Measurements from ENCODE around the gene RHOG.

DNA sequence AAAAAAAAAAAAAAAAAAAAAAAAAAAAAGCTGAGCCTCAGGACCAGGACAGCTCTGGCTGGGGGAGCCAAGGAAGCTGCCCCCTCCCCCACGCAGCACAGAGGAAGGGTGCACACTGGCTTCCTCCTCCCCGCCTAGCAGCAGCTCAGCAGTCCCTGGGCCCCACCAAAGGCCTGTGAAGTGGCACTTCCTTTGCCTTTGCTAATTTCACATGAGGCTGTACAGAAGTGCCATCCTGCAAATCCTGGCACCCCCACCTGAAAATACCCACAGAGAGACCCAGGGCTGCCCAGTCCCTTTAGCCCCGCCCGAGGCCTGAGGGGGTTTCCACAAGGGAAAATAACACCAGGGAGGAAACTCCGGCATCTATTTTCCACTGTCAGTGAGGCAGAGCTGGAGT lies 3.9 kb downstream of the RHOG start:
- TF ChIP-seq, protein P1, sequence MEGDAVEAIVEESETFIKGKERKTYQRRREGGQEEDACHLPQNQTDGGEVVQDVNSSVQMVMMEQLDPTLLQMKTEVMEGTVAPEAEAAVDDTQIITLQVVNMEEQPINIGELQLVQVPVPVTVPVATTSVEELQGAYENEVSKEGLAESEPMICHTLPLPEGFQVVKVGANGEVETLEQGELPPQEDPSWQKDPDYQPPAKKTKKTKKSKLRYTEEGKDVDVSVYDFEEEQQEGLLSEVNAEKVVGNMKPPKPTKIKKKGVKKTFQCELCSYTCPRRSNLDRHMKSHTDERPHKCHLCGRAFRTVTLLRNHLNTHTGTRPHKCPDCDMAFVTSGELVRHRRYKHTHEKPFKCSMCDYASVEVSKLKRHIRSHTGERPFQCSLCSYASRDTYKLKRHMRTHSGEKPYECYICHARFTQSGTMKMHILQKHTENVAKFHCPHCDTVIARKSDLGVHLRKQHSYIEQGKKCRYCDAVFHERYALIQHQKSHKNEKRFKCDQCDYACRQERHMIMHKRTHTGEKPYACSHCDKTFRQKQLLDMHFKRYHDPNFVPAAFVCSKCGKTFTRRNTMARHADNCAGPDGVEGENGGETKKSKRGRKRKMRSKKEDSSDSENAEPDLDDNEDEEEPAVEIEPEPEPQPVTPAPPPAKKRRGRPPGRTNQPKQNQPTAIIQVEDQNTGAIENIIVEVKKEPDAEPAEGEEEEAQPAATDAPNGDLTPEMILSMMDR (conservative IDR thresholded peaks at IDR 0.05) = no peak
- no peak for TF ChIP-seq EZH2 (IDR thresholded peaks at IDR 0.05; ENCODE audit: low read depth)
